HG03039 (cell line): ENCODE measurements around the gene CCDC152.
"Not testable (repeated sequence)": the region's sequence is repeated elsewhere in the genome, so short reads cannot be mapped to it uniquely, and the experiment has no call there.

ENCODE experiments used
- ATAC-seq: cut with Tn5 transposase; IDR thresholded peaks from one replicate; pipeline ENCODE4 v1.9.1; 2021; ENCODE audit warnings: mild to moderate bottlenecking, moderate library complexity; ENCODE audit not compliant: unreplicated experiment

Gene CCDC152

GRCh38 chr5:42811591-42812446, 55.2 kb downstream of the CCDC152 start, which contains the start of gene SELENOP:
Gene SELENOP (minus strand): TSS chr5:42811892. CDS start chr5:42808353, 3,539 bp downstream.
- no peak for ATAC-seq

GRCh38 chr5:42812620-42813019, 56.0 kb downstream of the CCDC152 start:
- ATAC-seq, result no peak

GRCh38 chr5:42813533-42813932, 56.9 kb downstream of the CCDC152 start:
- ATAC-seq, result no peak

GRCh38 chr5:42816546-42816945, 59.9 kb downstream of the CCDC152 start:
- ATAC-seq, result not testable (repeated sequence)

- ATAC-seq, result no peak
These were observed 63.1 kb downstream of the CCDC152 start for GRCh38 chr5:42819745-42820144.

GRCh38 chr5:42822548-42822947, 65.9 kb downstream of the CCDC152 start:
- ATAC-seq, result no peak

GRCh38 chr5:42824347-42824976, 67.8 kb downstream of the CCDC152 start:
- no peak for ATAC-seq

- no peak for ATAC-seq
These were observed 69.0 kb downstream of the CCDC152 start for GRCh38 chr5:42825422-42826148.

GRCh38 chr5:42826757-42827515, 70.3 kb downstream of the CCDC152 start:
- no peak for ATAC-seq

GRCh38 chr5:42828671-42829070, 72.1 kb downstream of the CCDC152 start:
- ATAC-seq, result no peak

GRCh38 chr5:42830924-42831323, 74.3 kb downstream of the CCDC152 start:
- ATAC-seq, result no peak

- ATAC-seq, result no peak
These were observed 75.4 kb downstream of the CCDC152 start for GRCh38 chr5:42832060-42832459.

- ATAC-seq, result no peak
These were observed 79.6 kb downstream of the CCDC152 start for GRCh38 chr5:42836070-42836769.

- ATAC-seq, result no peak
These were observed 81.0 kb downstream of the CCDC152 start for GRCh38 chr5:42837601-42838000.

- no peak for ATAC-seq
These were observed 82.6 kb downstream of the CCDC152 start for GRCh38 chr5:42839196-42839595.

- ATAC-seq, result no peak
These were observed 83.7 kb downstream of the CCDC152 start for GRCh38 chr5:42840269-42840668.

- no peak for ATAC-seq
These were observed 84.4 kb downstream of the CCDC152 start for GRCh38 chr5:42840842-42841567.

- ATAC-seq, result no peak
These were observed 86.5 kb downstream of the CCDC152 start for GRCh38 chr5:42842921-42843641.
